A673 (cell line): Measurements from ENCODE around the gene HBG2. TPM values are rescaled to one million over a fixed set of nuclear protein-coding genes. Genes with fewer than 3 reads are reported as not detected.

ENCODE experiments used
- BruUV-seq: library from RNA; stranded (reverse); fragments of 400-500 nt; replicated peaks from 2 replicates; lab custom pipeline; 2021; lab: Mats Ljungman, UMichigan
- CTCF ChIA-PET: fragments of 300-600 bp; sonication (Branson Sonifier 250); formaldehyde crosslinking; loops from one replicate; lab custom pipeline; 2022; ENCODE audit warnings: antibody characterized with exemption; lab: Charles Lee
- POLR2A ChIA-PET: fragments of 300-600 bp; sonication (Branson Sonifier 250); formaldehyde crosslinking; loops from one replicate; lab custom pipeline; 2022; ENCODE audit warnings: antibody characterized with exemption; ENCODE audit not compliant: low non-redundant PET; lab: Charles Lee
- DNase-seq: peaks from one replicate; pipeline ENCODE4 v3.0.0-alpha.2; 2015; ENCODE audit warnings: low spot score
- H3K27ac ChIP-seq: fragments of 200-600 bp; sonication (generic); 2 replicates; pipeline ENCODE4 v1.5.1; 2016; ENCODE audit warnings: mixed run types, low read depth, mild to moderate bottlenecking, mixed read lengths, antibody characterized with exemption, low read length; ENCODE audit not compliant: poor library complexity, severe bottlenecking
- H3K27me3 ChIP-seq: fragments of 200-600 bp; sonication (generic); replicated peaks from 2 replicates; pipeline ENCODE4 v1.6.1; 2017; ENCODE audit warnings: mixed run types, low read depth, mild to moderate bottlenecking, mixed read lengths, antibody characterized with exemption, low read length; ENCODE audit not compliant: insufficient read depth, poor library complexity
- H3K36me3 ChIP-seq: fragments of 200-600 bp; sonication (generic); 2 replicates; pipeline ENCODE4 v1.6.1; 2016; ENCODE audit warnings: mixed run types, mild to moderate bottlenecking, mixed read lengths, antibody characterized with exemption, low read length; ENCODE audit not compliant: insufficient read depth, poor library complexity, severe bottlenecking
- H3K4me1 ChIP-seq: fragments of 200-600 bp; sonication (generic); 2 replicates; pipeline ENCODE4 v1.6.1; 2017; ENCODE audit warnings: mixed run types, mild to moderate bottlenecking, mixed read lengths, antibody characterized with exemption, low read length; ENCODE audit not compliant: insufficient read depth, poor library complexity, severe bottlenecking
- H3K4me3 ChIP-seq: fragments of 200-600 bp; sonication (generic); 2 replicates; pipeline ENCODE4 v1.5.1; 2016; ENCODE audit warnings: low read depth, mixed run types, mild to moderate bottlenecking, mixed read lengths, low read length; ENCODE audit not compliant: poor library complexity, severe bottlenecking
- H3K9me3 ChIP-seq: fragments of 200-600 bp; sonication (generic); 2 replicates; pipeline ENCODE4 v1.6.1; 2016; ENCODE audit warnings: mixed run types, low read depth, mild to moderate bottlenecking, mixed read lengths, antibody characterized with exemption, low read length; ENCODE audit not compliant: poor library complexity, severe bottlenecking
- EZH2 ChIP-seq: fragments of 200-600 bp; sonication (generic); IDR thresholded peaks from 2 replicates; pipeline ENCODE4 v1.6.1; 2017; ENCODE audit warnings: borderline replicate concordance, low read depth, mild to moderate bottlenecking, mixed read lengths, antibody characterized with exemption, low read length; ENCODE audit not compliant: poor library complexity, severe bottlenecking
- intact Hi-C: fragments of 100-400 bp; cut with micrococcal nuclease; formaldehyde crosslinking; loops from one replicate; pipeline ENCODE4 v1.10.0; 2022; ENCODE audit not compliant: unreplicated experiment
- total RNA-seq: library from RNA; stranded (reverse); gene quantifications from 2 replicates; pipeline ENCODE4 v1.2.3, GENCODE V29; 2021
- TF ChIP-seq, protein P1 (sequence below): fragments of 300-800, 200-600 bp; sonication (generic); conservative IDR thresholded peaks from 2 replicates; pipeline ENCODE4 v1.5.1; 2017; ENCODE audit warnings: low read depth, mild to moderate bottlenecking, antibody characterized with exemption, low read length, moderate library complexity, mixed read lengths

Gene HBG2
- total RNA-seq, 1 experiment from 2014 or later: not detected

DNA sequence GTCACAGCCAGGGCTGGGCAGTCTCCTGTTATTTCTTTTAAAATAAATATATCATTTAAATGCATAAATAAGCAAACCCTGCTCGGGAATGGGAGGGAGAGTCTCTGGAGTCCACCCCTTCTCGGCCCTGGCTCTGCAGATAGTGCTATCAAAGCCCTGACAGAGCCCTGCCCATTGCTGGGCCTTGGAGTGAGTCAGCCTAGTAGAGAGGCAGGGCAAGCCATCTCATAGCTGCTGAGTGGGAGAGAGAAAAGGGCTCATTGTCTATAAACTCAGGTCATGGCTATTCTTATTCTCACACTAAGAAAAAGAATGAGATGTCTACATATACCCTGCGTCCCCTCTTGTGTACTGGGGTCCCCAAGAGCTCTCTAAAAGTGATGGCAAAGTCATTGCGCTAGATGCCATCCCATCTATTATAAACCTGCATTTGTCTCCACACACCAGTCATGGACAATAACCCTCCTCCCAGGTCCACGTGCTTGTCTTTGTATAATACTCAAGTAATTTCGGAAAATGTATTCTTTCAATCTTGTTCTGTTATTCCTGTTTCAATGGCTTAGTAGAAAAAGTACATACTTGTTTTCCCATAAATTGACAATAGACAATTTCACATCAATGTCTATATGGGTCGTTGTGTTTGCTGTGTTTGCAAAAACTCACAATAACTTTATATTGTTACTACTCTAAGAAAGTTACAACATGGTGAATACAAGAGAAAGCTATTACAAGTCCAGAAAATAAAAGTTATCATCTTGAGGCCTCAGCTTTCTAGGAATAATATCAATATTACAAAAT is 33.7 kb upstream of the HBG2 start:
- ChIA-PET CTCF (no interaction called here), POLR2A (no interaction called here)
- Histone ChIP-seq H3K9me3 (no peaks in the 10 kb centered on the region), H3K4me1 (no peaks in the 10 kb centered on the region), H3K36me3 (no peaks in the 10 kb centered on the region), H3K4me3 (no peak overlapping the region), H3K27me3 (no peaks in the 10 kb centered on the region), H3K27ac (no peak overlapping the region)
- no peak for DNase-seq
- intact Hi-C loops: no loop called here
- no TSS peak for BruUV-seq
- TF ChIP-seq, protein P1, sequence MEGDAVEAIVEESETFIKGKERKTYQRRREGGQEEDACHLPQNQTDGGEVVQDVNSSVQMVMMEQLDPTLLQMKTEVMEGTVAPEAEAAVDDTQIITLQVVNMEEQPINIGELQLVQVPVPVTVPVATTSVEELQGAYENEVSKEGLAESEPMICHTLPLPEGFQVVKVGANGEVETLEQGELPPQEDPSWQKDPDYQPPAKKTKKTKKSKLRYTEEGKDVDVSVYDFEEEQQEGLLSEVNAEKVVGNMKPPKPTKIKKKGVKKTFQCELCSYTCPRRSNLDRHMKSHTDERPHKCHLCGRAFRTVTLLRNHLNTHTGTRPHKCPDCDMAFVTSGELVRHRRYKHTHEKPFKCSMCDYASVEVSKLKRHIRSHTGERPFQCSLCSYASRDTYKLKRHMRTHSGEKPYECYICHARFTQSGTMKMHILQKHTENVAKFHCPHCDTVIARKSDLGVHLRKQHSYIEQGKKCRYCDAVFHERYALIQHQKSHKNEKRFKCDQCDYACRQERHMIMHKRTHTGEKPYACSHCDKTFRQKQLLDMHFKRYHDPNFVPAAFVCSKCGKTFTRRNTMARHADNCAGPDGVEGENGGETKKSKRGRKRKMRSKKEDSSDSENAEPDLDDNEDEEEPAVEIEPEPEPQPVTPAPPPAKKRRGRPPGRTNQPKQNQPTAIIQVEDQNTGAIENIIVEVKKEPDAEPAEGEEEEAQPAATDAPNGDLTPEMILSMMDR: no peak
- TF ChIP-seq EZH2: no peak

DNA sequence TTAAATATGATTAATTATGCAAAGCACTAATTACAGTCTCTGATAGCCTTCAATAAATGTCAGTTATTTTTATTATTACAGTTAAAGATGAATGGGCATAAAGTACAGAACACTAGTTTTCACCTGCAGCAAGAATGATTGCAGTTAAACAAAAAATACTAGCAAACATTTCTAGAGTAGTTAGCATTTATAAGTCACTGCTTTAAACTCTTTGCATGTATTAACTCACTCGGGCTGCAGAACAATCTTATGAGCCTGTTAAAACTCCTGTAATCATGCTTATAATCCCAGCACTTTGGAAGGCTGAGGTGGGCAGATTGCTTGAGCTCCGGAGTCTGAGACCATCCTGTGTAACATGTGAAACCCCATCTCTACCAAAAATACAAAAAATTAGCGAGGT is 32.3 kb upstream of the HBG2 start:
- CTCF ChIA-PET: no interaction called here
- Histone ChIP-seq H3K4me3 (no peak overlapping the region), H3K27me3 (no peaks in the 10 kb centered on the region), H3K9me3 (no peaks in the 10 kb centered on the region), H3K36me3 (no peaks in the 10 kb centered on the region), H3K4me1 (no peaks in the 10 kb centered on the region), H3K27ac (no peak overlapping the region)
- intact Hi-C loops: no loop called here
- POLR2A ChIA-PET: no interaction called here
- no TSS peak for BruUV-seq
- TF ChIP-seq, protein P1: no peak
- TF ChIP-seq EZH2: no peak
- no peak for DNase-seq

DNA sequence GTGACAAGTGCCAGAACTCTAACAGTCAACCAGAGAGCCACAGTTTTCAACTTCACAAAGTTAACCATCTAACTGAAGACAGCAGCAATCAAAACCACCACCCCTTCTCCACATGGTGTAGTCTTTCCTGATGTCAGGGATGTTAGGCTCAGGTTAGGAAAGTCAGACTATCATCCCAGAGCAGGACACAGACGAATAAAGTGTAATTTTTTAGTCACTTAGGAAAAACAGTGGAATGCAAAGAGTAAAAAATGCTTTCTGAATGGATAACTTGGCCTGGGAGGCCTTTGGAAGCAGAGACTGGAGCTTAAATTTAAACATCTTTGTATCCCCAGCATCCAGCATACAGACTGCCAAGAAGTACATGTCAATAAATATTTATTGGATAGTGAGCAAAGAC is 31.8 kb upstream of the HBG2 start:
- CTCF ChIA-PET: no interaction called here

More for the DNA sequence above, 31.8 kb upstream of the HBG2 start:
- DNase-seq: no peak
- POLR2A ChIA-PET: no interaction called here
- Histone ChIP-seq H3K9me3 (no peaks in the 10 kb centered on the region), H3K4me3 (no peak overlapping the region), H3K27me3 (no peaks in the 10 kb centered on the region), H3K36me3 (no peaks in the 10 kb centered on the region), H3K27ac (no peak overlapping the region), H3K4me1 (no peaks in the 10 kb centered on the region)
- TF ChIP-seq, protein P1: no peak
- no peak for TF ChIP-seq EZH2
- intact Hi-C loops: no loop called here
- BruUV-seq: no TSS peak
